Peyer's patch (tissue), 4 donors: ENCODE results near the gene SPAG6.

Source experiments
- CTCF ChIP-seq, 6 experiments: fragments of 450-650 bp in 4 of 6; fragments of 200-600 bp in 2 of 6; sonication (generic) in 1 of 6; IDR thresholded peaks; one replicate each; pipeline ENCODE4 v1.5.1; 2017 to 2019; ENCODE audit warnings: antibody characterized with exemption in 6 of 6, mild to moderate bottlenecking in 3 of 6, moderate library complexity in 1 of 6
- POLR2A ChIP-seq, 2 donors: fragments of 450-650 bp; IDR thresholded peaks; one replicate each; pipeline ENCODE4 v1.5.1; 2017; ENCODE audit warnings: antibody characterized with exemption in 2 of 2, mild to moderate bottlenecking in 2 of 2, moderate library complexity in 2 of 2

GRCh38 chr10:22442468-22442867 is 97.2 kb downstream of the SPAG6 start:
- TF ChIP-seq CTCF (IDR thresholded peaks at IDR 0.05) (no peak), POLR2A (IDR thresholded peaks at IDR 0.05) (no peak)
